Cardiac muscle cell (in vitro differentiated cells and primary cell): Measurements from ENCODE around the gene CFTR. TPM values are rescaled to one million over a fixed set of nuclear protein-coding genes. Genes with fewer than 3 reads are reported as not detected.

ENCODE experiments used
- DNase-seq, 2 donors: peaks; one replicate each; pipeline versions ENCODE4 v3.0.0 to v3.0.0-alpha.2; 2010 to 2017; ENCODE audit warnings: low read depth in 1 of 2, low spot score in 1 of 2
- H3K27ac ChIP-seq: fragments of 200-600 bp; sonication (generic); 2 replicates; pipeline ENCODE4 v1.5.1; 2016
- H3K27me3 ChIP-seq: fragments of 200-600 bp; sonication (generic); 2 replicates; pipeline ENCODE4 v1.6.0; 2016; ENCODE audit warnings: control low read depth
- H3K36me3 ChIP-seq: fragments of 200-600 bp; sonication (generic); 2 replicates; pipeline ENCODE4 v1.5.1; 2016; ENCODE audit warnings: control low read depth
- H3K4me1 ChIP-seq: fragments of 200-600 bp; sonication (generic); 2 replicates; pipeline ENCODE4 v1.8.1; 2017; ENCODE audit warnings: low read depth, mild to moderate bottlenecking, mixed run types
- H3K4me3 ChIP-seq: fragments of 200-600 bp; sonication (generic); 2 replicates; pipeline ENCODE4 v1.5.1; 2016; ENCODE audit warnings: mild to moderate bottlenecking
- H3K9me3 ChIP-seq: fragments of 200-600 bp; sonication (generic); 2 replicates; pipeline ENCODE4 v1.5.1; 2017; ENCODE audit warnings: low read depth, mild to moderate bottlenecking, control low read depth
- polyA plus RNA-seq: library from polyadenylated mRNA; unstranded; fragments of >200 nt; fragmentation: Nextera tagmentation; extraction: Ambion mirVana; gene quantifications from 2 replicates; pipeline ENCODE4 v1.2.1, GENCODE V29; 2016
- total RNA-seq: library from RNA; depleted of rRNA; stranded (reverse); fragments of >200 nt; gene quantifications from 2 replicates; pipeline ENCODE4 v1.2.3, GENCODE V29; 2016
- TF ChIP-seq, protein P1 (sequence below): IDR thresholded peaks from 2 replicates; pipeline ENCODE4 v1.5.1; 2012; ENCODE audit warnings: low read depth, mild to moderate bottlenecking, low read length

Gene CFTR
- total and polyA plus RNA-seq, 2 experiments from 2014 or later: 8.8 to 12.0 TPM

DNA sequence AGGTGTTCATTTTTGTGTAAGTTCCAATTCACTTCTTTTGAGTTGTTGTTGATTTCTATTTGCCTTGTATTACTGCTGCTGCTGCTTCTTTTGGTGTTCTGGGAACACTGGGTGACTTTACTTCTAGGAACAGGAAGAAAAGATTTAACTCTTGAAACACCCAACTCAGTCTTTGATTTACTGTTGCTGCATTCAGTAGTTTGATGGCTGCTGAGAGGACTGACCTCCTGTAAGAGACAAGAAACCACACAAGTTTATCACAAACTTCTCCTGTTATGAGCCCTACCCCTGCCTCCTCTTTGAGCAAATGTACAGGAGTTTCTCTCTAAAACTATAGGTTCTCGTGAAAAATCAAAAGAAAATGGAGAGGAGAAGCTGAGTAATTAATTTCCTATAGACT is 231.7 kb downstream of the CFTR start:
- TF ChIP-seq, protein P1, sequence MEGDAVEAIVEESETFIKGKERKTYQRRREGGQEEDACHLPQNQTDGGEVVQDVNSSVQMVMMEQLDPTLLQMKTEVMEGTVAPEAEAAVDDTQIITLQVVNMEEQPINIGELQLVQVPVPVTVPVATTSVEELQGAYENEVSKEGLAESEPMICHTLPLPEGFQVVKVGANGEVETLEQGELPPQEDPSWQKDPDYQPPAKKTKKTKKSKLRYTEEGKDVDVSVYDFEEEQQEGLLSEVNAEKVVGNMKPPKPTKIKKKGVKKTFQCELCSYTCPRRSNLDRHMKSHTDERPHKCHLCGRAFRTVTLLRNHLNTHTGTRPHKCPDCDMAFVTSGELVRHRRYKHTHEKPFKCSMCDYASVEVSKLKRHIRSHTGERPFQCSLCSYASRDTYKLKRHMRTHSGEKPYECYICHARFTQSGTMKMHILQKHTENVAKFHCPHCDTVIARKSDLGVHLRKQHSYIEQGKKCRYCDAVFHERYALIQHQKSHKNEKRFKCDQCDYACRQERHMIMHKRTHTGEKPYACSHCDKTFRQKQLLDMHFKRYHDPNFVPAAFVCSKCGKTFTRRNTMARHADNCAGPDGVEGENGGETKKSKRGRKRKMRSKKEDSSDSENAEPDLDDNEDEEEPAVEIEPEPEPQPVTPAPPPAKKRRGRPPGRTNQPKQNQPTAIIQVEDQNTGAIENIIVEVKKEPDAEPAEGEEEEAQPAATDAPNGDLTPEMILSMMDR: no peak
- peaks cover 13% of the 10 kb centered on the region for H3K36me3 ChIP-seq
- H3K4me3 ChIP-seq: no peak overlapping the region
- H3K4me1 ChIP-seq: peaks cover 12% of the 10 kb centered on the region
- no peaks in the 10 kb centered on the region for H3K27me3 ChIP-seq
- no peaks in the 10 kb centered on the region for H3K9me3 ChIP-seq
- no peak for DNase-seq
- peak overlapping the region; percentile 64 for H3K27ac ChIP-seq

DNA sequence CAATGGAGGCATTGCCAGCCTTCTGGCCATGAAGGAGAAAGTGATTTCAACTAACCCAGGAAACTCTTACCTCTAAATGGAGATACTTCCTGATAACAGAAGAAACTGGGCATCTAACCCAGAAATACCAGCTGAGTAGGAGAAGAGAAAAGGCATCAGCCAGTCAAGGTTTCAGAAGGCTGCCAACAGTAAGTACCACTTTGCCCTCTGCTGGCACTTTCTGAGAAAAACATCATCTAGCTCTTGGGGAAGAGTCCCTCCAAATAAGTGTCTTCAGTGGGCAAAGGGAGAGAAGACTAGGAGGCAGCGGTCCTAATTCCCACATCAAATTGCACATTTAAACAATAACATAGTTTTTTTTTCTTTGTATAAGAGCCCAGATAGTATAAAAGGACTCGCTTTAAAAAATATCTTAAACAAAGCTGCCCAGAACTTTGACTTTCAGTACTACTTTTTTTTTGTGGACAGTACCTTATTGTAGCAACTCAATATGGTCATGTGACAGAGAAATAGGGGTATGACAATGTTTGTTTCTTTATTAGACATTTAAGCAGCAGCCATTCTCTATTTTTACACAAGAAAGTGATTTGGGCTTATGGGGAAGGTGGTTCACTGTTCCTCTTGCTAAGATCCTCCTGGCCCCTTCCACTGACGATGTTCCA is 236.1 kb downstream of the CFTR start:
- no peak overlapping the region for H3K27ac ChIP-seq
- no peaks in the 10 kb centered on the region for H3K27me3 ChIP-seq
- H3K4me1 ChIP-seq: no peaks in the 10 kb centered on the region
- TF ChIP-seq, protein P1: peak; percentile 74
- no peaks in the 10 kb centered on the region for H3K9me3 ChIP-seq
- H3K36me3 ChIP-seq: peaks cover 35% of the 10 kb centered on the region
- H3K4me3 ChIP-seq: no peak overlapping the region
- DNase-seq: peak; percentile 68 to 80

DNA sequence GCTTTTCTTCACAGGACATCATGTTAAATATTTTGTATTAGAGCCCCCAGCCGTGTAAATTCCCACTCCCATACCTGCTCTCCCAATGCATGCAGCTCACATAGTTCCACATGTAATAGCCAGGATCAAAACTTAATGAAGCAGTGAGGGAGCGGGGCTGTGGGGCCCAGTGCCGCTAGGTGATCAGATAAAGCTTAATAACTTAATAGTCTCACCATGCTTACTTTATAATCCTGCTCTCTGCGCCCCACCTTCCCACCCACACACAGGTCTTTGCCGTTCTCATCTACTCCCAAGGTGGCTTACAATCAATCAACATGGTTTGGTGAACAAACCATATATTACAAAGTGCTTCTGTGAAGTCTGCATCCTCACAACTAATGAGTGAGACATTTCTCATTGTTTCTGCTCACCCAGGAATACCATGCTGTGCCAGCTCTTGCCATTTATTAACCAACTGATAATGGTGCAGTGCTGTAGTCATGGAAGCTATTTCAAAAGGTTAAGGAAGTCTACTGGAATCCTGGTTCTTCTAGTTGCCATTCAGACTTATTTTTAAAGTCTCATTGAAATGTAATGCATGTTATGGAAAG is 237.0 kb downstream of the CFTR start:
- H3K27me3 ChIP-seq: no peaks in the 10 kb centered on the region
- no peaks in the 10 kb centered on the region for H3K4me1 ChIP-seq
- no peak for DNase-seq
- no peak overlapping the region for H3K4me3 ChIP-seq
- no peaks in the 10 kb centered on the region for H3K9me3 ChIP-seq
- TF ChIP-seq, protein P1: no peak
- peaks cover 30% of the 10 kb centered on the region for H3K36me3 ChIP-seq
- no peak overlapping the region for H3K27ac ChIP-seq

DNA sequence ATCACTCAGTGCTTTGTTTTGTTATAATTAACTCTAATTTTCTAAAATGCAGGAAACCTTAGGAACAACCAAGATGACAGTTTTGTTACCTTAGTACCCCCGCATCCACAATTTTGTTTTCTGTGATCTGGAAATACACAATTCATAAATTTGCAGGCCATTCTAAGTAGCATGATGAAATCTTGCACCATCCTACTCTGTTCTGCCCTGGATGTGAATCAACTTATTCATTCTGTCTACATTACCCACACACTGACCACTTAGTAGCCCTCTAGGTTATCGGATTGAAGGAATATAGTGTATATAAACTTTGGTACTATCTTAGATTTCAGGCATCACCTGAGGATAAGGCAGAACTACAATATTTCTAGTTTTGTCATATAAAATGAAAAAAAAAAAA is 237.5 kb downstream of the CFTR start:
- peaks cover 30% of the 10 kb centered on the region for H3K36me3 ChIP-seq
- H3K9me3 ChIP-seq: no peaks in the 10 kb centered on the region
- H3K27me3 ChIP-seq: no peaks in the 10 kb centered on the region
- no peaks in the 10 kb centered on the region for H3K4me1 ChIP-seq
- no peak for DNase-seq
- H3K27ac ChIP-seq: no peak overlapping the region
- TF ChIP-seq, protein P1: no peak
- H3K4me3 ChIP-seq: no peak overlapping the region

Other genes starting within 250 kb of the CFTR start
- 260 and 313 TPM in 2 replicates for gene WNT2, start 157.0 kb upstream of the CFTR start, total RNA-seq
- gene WNT2, start 157.0 kb upstream of the CFTR start, polyA plus RNA-seq: 348 and 378 TPM in 2 replicates
- 0.18 TPM in 1 of 2 replicates, not detected in the other for gene ASZ1, start 52.5 kb upstream of the CFTR start, total RNA-seq
- gene ASZ1, start 52.5 kb upstream of the CFTR start, polyA plus RNA-seq: 0.70 TPM in 1 of 2 replicates, not detected in the other